ENCODE measurements around the gene ALOX12B. TPM values are rescaled to one million over a fixed set of nuclear protein-coding genes. Genes with fewer than 3 reads are reported as not detected.

ALOX12B gene
- total and polyA plus RNA-seq, 11 donors: not detected

DNA sequence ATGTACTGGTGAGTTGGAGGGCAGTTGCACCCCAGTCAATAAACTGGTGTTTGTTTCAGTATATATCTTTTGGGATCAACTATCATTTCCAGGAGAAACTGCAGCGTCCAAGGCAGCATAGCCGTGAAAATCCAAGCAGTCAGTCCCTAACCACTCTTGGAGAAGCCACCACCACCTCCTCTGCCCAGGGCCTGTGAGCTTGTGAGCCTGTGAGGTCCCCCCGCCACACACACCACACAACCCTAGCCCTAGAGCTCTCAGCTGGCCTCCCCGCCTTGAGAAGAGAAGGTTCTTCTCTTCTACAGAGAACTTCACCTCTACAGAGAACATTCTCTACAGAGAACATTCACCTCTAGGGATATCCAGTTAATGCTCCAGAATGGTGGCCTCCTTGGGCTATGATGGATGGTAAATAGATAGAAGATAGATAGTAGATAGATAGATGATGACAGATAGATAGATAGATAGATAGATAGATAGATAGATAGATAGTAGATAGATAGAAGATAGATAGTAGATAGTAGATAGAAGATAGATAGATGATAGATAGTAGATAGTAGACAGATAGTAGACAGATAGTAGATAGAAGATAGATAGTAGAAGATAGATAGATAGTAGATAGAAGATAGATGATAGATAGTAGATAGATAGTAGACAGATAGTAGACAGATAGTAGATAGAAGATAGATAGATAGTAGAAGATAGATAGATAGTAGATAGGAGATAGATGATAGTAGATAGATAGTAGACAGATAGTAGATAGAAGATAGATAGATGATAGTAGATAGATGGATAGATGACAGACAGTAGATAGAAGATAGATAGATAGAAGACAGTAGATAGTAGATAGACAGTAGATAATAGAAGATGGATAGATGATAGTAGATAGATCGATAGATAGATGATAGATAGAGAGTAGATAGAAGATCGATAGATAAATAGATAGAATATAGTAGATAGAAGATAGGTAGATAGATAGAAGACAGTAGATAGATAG lies 35.0 kb downstream of the ALOX12B start:
- WGBS, 4 donors: 87 to 91% (median 89%) methylated on average over 6 of the region's 6 CpGs
- H3K4me1 ChIP-seq: peaks cover 0 to 22% (median 0%) of the 10 kb centered on the region in 12 donors
- no peak for ATAC-seq
- DNase-seq: no peak
- H3K36me3 ChIP-seq: no peaks in the 10 kb centered on the region
- peaks cover 0 to 4% (median 0%) of the 10 kb centered on the region in 9 donors for H3K27me3 ChIP-seq
- no peak overlapping the region for H3K27ac ChIP-seq
- intact Hi-C loops (cut with DNase I): loop anchor here in 2 of 10 donors (10.0 kb wide), 3 partner anchors 48 to 308 kb away; partner anchors contain the start of genes GUCY2D (in 1 of the 2) and RNF227 (in 1 of the 2)
- TF ChIP-seq, protein P1, sequence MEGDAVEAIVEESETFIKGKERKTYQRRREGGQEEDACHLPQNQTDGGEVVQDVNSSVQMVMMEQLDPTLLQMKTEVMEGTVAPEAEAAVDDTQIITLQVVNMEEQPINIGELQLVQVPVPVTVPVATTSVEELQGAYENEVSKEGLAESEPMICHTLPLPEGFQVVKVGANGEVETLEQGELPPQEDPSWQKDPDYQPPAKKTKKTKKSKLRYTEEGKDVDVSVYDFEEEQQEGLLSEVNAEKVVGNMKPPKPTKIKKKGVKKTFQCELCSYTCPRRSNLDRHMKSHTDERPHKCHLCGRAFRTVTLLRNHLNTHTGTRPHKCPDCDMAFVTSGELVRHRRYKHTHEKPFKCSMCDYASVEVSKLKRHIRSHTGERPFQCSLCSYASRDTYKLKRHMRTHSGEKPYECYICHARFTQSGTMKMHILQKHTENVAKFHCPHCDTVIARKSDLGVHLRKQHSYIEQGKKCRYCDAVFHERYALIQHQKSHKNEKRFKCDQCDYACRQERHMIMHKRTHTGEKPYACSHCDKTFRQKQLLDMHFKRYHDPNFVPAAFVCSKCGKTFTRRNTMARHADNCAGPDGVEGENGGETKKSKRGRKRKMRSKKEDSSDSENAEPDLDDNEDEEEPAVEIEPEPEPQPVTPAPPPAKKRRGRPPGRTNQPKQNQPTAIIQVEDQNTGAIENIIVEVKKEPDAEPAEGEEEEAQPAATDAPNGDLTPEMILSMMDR (IDR thresholded peaks at IDR 0.05): no peak
- TF ChIP-seq POLR2A (IDR thresholded peaks at IDR 0.05): no peak
- no peak overlapping the region for H3K4me3 ChIP-seq
- no peaks in the 10 kb centered on the region for H3K9me3 ChIP-seq

DNA sequence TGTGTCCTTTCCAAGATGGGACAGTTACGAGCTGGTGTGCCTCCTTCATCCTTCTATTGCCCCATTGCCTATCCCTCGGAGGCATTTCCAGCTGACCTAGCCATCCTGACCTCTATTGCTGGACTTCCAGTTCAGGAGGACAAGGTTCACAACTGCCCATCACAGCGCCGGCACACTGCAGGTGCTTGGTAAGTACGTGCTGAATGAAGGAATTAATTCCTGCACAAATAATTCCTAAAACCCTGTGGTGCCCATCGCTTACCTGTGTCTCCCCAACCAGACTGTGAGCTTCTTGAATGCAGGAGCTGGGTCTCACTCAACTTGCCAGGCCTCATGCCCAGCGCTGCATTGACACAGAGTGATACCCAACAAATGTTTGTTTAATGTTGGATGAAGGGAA lies 35.7 kb downstream of the ALOX12B start:
- no peak overlapping the region for H3K4me3 ChIP-seq
- ATAC-seq (no peak), DNase-seq (no peak)
- TF ChIP-seq, protein P1 (IDR thresholded peaks at IDR 0.05): no peak
- no peak for TF ChIP-seq POLR2A (IDR thresholded peaks at IDR 0.05)
- no peaks in the 10 kb centered on the region for H3K9me3 ChIP-seq
- H3K27ac ChIP-seq: no peak overlapping the region
- 87 to 90% (median 88%) methylated on average over 7 of the region's 7 CpGs for WGBS, 4 donors
- intact Hi-C loops (cut with DNase I): loop anchor here in 2 of 10 donors (10.0 kb wide), 3 partner anchors 47 to 307 kb away; partner anchors contain the start of genes GUCY2D (in 1 of the 2) and RNF227 (in 1 of the 2)
- H3K4me1 ChIP-seq: peaks cover 0 to 15% (median 0%) of the 10 kb centered on the region in 12 donors
- H3K27me3 ChIP-seq: peaks cover 0 to 11% (median 0%) of the 10 kb centered on the region in 9 donors
- H3K36me3 ChIP-seq: no peaks in the 10 kb centered on the region

DNA sequence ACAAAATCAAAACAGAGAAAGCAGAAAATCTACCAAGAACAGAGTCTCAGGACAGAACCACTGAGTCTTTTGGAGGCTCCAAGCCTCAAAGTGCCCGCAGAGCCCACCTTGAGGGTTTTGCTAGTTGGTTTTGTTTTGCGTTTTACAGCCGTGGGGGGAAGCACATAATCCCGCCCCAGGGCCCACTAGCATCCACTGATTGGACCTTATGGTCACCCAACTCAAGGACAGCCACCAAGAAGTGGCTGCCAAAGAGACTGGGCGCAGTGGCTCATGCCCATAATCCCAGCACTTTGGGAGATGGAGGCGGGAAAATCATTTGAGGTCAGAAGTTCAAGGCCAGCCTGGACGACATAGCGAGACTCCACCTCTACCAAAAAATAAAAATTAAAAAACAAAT lies 38.8 kb downstream of the ALOX12B start:
- Histone ChIP-seq H3K4me1 (no peaks in the 10 kb centered on the region), H3K27me3 (peaks cover 0 to 12% (median 0%) of the 10 kb centered on the region in 9 donors), H3K4me3 (no peak overlapping the region), H3K27ac (no peak overlapping the region), H3K9me3 (no peaks in the 10 kb centered on the region), H3K36me3 (no peaks in the 10 kb centered on the region)
- TF ChIP-seq POLR2A (IDR thresholded peaks at IDR 0.05): no peak
- TF ChIP-seq, protein P1 (IDR thresholded peaks at IDR 0.05): no peak
- intact Hi-C loops (cut with DNase I): loop anchor here in 5 of 10 donors (5.0 to 10.0 kb wide), 3 partner anchors 54 to 304 kb away; no protein-coding TSS in a partner anchor
- 87 to 94% (median 91%) methylated on average over 8 of the region's 8 CpGs for WGBS, 4 donors
- DNase-seq (no peak), ATAC-seq (no peak)

DNA sequence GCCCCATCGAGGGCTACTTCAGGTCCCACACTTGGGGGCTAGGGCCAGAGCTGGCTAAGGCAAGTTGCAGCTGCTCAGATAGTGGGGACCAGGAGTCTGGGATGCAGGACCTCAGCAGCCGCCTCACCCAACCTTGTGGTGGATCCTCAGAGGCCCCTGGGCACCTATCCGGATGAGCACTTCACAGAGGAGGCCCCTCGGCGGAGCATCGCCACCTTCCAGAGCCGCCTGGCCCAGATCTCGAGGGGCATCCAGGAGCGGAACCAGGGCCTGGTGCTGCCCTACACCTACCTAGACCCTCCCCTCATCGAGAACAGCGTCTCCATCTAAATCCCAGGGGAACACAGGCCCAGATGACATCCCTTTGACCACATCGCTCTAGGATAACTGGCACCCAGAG lies 39.3 kb downstream of the ALOX12B start:
- ATAC-seq (no peak), DNase-seq (no peak)
- Histone ChIP-seq H3K36me3 (no peaks in the 10 kb centered on the region), H3K27me3 (peaks cover 0 to 12% (median 0%) of the 10 kb centered on the region in 9 donors), H3K4me3 (no peak overlapping the region), H3K9me3 (no peaks in the 10 kb centered on the region), H3K4me1 (no peaks in the 10 kb centered on the region), H3K27ac (no peak overlapping the region)
- 78 to 90% (median 88%) methylated on average over 7 to 12 of the region's 12 CpGs for WGBS, 4 donors
- intact Hi-C loops (cut with DNase I): loop anchor here in 5 of 10 donors (5.0 to 10.0 kb wide), 3 partner anchors 53 to 303 kb away; no protein-coding TSS in a partner anchor
- no peak for TF ChIP-seq POLR2A (IDR thresholded peaks at IDR 0.05)
- TF ChIP-seq, protein P1 (IDR thresholded peaks at IDR 0.05): no peak

Measured in heart left ventricle (tissue), 16 donors.